NOMO-1 (cell line): ENCODE measurements around the gene MTX1.
A peak's percentile ranks its signal among the peaks of the same experiment; 100 is the strongest.

Experiments
- DNase-seq, 2 experiments: peaks; one replicate each; lab custom pipeline; 2025; ENCODE audit not compliant: unreplicated experiment in 2 of 2; lab: John Stamatoyannopoulos, UW

Gene MTX1

DNA sequence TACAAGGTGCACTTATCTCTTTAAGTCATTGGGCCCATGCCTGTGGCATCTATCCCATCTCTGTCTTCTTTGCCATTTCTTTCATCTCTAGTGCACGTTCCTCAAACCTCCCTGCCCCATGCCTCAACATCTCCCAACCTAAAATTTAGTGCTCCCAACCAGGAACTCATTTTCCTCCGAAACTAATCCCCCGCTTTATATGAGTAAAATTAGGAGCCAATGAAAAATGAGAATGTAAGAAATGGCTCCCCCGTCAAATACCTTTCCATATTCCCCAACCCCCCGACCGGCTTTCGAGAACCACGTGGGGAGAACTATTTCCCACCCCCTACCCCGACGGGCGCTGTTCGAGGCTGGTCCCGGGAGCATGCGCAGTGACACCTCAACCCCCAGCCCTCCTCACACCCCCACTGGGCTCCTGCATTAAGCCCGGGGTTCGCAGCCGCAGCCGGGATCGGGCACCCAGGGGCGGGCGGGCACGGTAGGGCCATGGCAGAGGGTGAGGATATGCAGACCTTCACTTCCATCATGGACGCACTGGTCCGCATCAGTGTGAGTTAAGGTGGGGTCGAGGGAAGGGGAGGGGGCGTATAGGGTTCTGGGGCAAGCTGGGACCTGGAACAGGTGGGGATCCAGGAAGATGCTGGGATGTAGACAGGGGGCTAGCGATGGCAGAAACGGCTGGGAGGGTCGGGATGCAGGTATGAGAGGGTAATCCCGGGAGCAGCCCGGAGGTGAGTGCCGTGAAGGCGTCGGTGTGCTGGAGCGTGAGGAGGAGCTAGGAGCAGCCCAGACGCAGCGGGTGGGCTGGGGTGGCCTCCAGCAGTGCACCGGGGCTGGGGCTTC, 34.8 kb upstream of the MTX1 start, which contains the start of gene TRIM46:
Gene TRIM46 (plus strand): TSS at position 372 of the 846 bp plus-strand sequence. CDS start 118 bp downstream, at position 490.
- DNase-seq = no peak

DNA sequence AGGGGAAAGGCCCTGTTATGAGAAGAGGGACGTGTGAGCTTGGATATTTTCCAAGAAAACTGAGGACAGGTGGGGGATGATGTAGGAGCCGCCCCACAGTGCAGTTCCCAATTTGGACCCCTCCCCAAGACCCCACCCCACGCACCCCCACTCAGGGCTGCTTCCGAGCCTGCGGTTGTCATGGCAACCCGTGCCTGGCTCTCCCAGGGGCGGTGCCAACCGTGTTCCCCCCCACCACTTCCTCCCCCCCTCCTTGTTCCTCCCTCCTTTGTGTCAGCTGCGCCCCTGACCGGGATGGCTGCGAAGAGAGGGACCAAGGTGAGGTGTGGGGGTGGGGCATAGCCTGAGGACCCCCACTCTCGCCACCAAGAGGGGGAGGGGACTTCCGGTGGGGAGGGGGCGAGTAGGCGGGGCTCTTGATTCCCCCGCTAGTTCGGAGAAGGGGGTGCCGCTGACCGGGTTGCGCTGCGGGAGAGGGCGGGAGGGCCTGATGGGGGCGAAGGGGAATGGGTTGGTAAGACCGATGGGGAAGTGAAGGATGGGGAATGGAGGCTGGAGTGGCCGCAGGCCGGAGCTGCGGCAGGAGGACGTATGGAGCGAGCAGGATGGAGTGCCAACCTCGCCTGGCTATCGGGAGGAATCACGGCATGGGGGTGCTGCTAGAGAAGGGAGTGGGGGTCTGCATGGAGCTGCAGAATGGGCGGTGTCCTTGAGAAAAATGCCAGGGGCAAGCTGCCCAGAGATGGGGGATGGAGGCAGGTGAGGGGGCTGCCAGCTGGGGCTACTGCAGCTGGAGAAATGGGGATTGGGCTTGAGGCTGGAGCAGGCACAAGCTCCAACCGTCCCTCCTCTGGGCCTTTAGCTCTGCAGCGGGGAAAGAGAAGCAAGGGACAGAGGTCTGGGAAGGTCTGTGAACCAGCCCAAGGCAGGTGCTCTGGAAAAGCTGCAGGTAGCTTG, 33.9 kb upstream of the MTX1 start:
- no peak for DNase-seq

DNA sequence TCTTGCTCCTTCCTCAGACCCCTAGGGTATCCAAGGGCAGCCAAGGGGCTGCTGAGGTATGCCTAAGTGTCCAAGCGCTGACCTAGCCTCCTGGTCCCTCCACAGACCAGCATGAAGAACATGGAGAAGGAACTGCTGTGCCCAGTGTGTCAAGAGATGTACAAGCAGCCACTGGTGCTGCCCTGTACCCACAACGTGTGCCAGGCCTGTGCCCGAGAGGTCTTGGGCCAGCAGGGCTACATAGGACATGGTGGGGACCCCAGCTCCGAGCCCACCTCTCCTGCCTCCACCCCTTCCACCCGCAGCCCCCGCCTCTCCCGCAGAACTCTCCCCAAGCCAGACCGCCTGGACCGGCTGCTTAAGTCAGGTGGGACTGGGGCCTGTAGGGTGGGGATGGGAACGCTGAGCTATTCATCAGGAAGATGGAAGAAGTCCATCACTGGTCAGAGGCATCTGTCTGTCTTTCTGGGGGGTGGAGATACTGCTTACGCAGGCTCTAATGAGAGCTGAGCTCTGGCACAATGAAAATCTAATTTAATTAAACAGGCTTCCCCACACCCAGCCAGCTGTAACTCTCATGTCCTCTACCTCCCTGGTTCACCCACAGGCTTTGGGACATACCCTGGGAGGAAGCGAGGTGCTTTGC, 33.1 kb upstream of the MTX1 start:
- DNase-seq = no peak

DNA sequence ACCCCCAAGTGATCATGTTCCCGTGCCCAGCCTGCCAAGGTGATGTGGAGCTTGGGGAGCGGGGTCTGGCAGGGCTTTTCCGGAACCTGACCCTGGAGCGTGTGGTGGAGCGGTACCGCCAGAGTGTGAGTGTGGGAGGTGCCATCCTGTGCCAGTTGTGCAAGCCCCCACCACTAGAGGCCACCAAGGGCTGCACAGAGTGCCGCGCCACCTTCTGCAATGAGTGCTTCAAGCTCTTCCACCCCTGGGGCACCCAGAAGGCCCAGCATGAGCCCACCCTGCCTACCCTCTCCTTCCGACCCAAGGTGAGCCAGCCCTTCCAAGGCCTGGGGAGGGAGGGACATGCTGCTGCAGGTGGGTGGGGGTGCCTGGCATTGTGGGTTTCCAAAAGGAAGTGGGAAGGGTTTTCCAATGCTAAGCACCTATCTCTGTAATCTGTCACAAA, 32.5 kb upstream of the MTX1 start:
- no peak for DNase-seq

DNA sequence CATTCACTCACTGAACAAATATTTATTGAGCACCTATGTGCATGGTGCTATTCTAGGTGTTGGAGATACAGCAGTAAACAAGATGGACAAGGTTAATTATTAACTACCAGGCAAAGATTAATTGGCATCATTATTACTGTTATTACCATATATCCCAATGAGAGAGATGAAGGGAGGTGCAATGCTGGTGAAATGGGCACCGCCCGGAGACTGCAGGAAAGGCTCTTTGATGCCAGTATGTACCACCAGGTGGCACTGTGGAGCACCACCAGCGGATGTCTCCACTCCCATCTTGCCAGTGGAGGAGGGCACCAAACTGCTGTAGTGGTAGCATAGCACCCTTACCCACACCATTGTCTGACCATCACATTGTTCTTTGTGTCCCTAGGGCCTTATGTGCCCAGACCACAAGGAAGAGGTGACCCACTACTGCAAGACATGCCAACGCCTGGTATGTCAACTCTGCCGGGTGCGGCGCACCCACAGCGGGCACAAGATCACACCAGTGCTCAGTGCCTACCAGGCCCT, 31.9 kb upstream of the MTX1 start:
- DNase-seq = peak; percentile 46 to 69

DNA sequence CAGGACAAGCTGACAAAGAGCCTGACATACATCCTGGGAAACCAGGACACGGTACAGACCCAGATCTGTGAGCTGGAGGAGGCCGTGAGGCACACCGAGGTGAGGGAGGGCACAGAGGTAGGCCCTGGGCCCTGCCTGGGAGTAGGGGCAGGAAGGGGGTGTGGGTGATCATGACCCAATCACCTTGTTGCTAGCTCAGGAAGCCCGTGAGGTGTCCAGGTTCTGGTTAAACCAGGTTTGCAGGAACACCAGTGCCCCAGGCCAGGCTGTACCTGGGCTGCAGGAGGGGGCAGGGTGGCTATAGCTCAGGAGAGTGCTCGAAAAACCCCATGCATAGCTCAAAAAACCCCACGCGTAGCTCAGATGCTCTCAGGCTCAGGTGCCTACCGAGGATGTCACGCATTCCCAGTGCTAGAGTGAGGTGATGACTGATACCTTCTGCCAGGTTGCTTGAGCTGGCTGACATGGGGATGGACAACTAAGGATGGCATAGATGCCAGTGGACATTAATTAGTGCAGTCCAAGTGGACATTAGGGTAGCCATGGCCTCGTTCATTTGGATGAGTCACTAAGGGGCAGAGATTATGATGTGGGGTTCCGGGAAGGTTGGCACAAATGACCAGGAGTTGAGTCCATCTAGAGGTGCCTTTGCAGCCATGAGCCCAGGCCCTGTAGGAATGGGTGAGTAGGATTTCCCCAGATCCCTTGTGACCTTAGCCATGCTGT, 31.1 kb upstream of the MTX1 start:
- no peak for DNase-seq

DNA sequence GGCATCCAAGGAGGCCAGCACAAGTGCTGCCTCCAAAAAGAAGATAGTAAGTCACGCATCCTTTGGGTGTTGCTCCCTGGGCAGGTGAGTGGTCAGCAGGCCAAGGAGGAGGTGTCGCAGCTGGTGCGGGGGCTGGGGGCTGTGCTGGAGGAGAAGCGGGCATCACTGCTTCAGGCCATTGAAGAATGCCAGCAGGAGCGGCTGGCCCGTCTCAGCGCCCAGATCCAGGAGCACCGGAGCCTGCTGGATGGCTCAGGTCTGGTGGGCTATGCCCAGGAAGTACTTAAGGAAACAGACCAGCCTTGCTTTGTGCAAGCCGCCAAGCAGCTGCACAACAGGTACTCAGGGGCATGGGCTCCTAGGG, 30.6 kb upstream of the MTX1 start:
- DNase-seq = no peak

DNA sequence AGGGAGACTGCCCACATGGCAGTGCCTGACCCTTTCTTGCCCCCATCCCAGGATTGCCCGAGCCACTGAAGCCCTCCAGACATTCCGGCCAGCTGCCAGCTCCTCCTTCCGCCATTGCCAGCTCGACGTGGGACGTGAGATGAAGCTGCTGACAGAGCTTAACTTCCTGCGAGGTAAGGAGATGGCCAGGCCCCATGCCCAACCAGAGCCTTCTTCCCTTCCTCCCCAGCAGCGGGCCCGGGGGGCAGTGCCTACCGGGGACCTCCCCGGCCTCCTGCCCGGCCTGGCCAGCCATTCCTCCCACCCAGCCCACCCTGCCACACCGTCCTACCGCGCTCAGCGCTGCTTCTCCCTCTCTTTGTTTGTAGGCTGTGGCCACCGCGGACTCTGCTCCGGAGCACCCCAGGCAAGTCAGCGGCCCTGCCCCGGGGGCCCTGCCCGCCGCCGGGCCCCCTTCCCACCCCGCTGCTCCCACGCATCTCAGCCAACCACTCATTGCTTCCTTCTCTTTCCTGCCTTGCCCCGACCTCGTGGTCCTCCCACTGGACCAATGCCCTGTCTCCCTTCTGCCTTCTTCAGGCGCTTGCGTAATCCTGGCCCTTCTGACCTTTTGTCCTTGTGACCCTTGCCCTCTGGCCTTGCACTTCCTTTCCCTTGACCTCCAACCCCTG, 29.9 kb upstream of the MTX1 start:
- peak; percentile 53 to 54 for DNase-seq

DNA sequence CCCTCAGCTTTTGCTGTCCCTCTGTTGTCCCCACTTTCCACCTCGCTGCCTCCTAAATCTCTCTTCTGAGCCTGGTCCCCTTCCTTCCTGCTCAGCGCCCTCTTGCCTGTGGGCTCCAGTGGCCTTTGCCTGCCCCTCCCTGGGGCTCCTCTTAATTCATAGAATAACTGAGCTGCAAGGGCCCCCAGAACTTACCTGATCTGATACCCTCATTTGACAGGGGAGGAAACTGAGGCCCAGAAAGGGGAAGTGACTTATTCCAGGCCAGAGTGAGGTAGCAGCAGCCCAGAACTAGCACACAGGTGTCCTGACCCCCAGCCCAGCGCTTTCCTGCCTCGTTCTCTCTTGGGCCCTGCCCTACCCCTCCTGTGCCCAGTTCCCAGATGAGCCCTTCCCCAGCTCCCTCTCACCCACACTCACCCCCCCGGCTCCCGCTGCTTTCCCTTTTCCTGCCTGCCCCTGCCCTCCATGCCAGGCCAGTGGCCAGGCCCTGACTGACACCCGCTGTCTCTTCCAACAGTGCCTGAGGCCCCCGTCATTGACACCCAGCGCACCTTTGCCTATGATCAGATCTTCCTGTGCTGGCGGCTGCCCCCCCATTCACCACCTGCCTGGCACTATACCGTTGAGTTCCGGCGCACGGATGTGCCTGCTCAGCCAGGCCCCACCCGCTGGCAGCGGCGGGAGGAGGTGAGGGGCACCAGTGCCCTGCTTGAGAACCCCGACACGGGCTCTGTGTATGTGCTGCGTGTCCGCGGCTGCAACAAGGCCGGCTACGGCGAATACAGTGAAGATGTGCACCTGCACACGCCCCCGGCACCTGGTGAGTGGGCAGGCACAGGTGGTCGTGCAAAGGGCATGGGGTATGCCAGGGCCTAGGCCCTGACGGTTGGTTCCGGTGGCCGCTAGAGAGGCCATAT, 29.1 kb upstream of the MTX1 start:
- no peak for DNase-seq

DNA sequence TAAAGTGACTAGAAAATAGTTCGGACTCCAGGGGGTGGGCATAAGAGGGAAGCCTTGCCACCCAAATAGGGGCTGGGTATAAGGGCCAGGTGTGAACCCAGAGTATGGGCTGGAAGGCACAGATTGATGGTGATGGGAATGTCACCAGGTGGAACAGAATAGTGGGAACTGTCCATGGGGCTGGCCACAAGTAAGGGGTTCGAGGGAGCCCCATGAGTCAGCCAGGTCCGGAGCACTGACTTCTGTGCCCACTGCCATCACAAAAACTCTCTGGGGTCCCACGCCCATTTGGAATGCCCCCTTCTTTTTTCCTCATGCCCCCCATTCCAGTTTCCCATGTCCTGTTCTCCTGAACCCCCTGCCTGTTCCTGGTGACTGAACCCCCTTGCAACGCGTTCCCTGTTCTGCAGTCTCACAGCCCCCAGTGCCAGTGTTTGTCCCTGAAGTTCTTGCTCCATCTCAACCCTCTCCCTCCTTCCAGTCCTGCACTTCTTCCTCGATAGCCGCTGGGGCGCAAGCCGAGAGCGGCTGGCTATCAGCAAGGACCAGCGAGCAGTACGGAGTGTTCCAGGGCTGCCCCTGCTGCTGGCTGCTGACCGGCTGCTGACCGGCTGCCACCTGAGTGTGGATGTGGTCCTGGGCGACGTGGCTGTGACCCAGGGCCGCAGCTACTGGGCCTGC, 27.0 kb upstream of the MTX1 start:
- no peak for DNase-seq

DNA sequence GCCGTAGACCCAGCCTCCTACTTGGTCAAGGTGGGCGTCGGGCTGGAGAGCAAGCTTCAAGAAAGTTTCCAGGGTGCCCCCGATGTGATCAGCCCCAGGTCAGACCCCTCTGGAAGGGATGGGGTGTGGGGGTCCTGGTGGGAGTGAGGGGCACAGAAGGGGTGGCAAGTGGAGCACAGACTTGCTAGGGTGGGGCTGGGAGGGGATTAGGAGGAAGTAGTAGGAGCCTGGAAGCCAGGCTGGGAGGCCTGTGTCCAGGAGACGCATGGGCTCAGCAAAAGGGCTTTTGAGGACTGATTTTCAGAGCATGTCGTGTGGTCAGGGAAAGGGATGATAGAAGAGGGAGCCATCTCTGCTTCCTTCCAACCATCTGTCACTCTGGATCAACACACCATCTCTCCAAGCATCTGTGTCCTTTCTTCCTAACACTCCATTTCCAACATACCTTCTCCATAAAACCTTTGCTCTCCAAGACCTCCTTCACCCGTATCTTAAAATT, 26.4 kb upstream of the MTX1 start:
- DNase-seq = no peak

DNA sequence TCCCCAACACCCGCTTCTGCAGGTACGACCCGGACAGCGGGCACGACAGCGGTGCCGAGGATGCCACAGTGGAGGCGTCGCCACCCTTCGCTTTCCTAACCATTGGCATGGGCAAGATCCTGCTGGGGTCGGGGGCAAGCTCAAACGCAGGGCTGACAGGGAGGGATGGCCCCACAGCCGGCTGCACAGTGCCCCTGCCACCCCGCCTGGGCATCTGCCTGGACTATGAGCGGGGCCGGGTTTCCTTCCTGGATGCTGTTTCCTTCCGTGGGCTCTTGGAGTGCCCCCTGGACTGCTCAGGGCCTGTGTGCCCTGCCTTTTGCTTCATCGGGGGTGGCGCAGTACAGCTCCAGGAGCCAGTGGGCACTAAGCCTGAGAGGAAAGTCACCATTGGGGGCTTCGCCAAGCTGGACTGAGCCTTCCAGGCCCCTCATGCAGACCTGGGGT, 24.7 kb upstream of the MTX1 start:
- DNase-seq = no peak

DNA sequence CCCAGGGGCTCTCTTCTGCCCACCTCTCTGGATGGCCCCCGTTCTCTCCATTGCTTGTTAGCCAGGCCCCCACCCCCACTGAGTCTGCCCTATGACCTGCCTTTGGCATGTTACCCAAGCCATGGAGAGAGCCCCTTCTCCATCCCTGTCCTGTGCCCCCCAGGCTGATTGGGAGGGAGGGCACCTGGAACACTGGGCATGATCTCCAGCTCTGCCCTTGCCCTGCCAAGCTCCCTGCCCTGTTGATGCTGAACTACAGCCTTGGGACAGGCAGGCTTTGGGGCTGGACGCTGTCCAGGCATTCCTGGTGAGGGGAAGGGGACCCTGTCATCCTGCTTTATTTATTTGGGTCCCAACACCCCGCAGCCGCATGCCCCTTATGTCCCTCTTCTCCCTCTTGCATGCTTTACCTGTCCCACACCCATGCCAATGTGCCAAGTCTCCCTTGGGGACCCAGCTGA, 24.1 kb upstream of the MTX1 start:
- no peak for DNase-seq

DNA sequence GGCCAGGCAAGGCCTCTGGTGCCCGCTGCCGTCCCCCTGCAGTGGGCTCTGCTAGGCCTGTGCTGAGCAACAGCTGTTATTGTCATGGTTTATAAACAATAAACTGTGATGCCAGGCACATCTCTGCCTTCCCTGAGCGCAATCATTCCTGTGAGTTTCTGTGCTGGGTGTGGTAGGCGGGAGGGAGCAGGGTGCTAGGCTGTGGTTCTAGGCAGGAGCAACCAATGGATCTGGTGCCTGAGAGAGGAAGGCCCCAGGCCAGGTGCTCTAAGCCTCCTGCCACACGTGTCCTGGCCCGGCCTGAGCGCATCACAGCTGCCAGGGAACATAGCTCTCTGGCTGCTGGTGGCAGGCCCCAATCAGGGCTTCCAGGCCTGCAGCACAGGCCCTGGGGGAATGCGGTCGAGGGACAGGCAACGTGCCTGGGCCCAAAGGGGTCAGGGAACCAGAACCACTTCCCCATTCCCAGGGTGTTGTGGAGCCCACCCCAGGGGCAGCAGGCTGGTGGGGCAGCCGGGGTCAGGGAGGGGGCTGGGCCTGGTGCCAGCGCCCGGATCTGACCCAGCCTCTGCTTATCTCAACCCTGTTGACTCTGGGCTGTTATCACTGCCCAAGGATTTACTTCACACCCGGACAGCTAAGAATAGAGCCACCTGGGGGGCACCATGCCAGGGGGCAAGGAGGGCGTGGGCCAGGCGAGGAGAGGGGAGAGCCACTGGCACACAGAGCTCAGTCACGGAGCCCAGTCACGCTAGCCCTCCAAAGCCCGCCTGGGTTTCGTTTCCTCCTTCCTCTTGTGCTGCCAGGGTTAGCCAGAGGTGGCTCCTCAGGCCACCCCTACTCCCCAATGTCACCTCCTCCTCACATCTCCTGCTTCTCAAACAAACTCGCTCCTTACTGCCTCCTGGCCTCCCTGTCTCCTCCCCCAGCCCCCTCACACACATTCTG, 23.4 kb upstream of the MTX1 start:
- peak; percentile 88 for DNase-seq

DNA sequence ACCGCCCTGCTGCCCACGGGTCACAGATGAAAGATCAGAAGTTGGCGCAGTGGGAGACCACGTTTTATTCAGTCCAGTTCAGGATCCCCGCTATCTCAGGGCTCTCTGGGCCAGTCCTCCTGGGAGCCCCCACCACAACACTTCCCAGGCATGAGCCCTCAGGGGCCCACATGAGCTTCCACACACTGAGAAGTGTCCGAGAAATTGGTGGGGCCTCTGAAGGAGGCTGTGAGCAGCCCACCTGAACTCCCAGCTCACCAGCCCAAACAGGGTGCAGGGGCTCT, 22.8 kb upstream of the MTX1 start:
- DNase-seq = no peak

DNA sequence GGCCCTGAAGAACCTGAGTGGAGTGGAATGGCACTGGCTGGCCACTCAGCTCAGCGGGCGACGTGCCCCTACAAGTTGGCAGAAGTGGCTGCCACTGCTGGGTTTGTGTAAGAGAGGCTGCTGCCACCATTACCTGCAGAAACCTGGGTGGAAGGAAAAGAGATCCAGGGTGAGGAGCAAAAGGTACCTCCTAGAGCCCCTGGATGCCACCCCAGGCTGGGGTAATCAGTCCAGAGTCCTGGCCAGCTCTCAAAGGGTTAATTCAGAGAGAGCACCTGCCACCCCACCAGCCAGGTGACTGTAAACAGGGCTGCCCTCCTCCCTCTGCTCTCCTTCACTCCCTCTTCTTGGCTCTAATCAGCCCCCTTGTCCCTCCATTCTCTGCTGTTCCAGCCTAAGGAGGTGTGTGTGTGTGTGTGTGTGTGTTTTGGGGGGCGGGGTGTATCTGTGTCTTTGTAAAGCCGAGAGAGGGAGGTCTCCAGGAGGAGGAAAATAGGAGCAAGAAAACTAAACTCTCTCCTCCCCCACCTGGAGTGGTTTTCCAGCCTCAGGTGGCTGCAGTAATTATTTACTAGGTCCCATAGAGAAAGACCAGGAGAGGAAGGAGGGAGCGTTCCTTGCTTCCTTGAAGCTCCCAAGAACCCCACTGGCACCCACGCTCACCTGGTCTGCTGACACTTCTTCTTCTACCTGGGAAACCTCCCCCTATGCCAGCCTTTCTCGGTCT, 22.3 kb upstream of the MTX1 start:
- no peak for DNase-seq
